WTC11 (cell line): ENCODE measurements around the gene HKDC1.

Source experiments
- CTCF ChIP-seq: fragments of 200-600 bp; IDR thresholded peaks from 2 replicates; pipeline ENCODE4 v1.8.0; 2022; ENCODE audit warnings: antibody characterized with exemption
- HMGXB4 ChIP-seq: sonication (generic); formaldehyde crosslinking; IDR thresholded peaks from 2 replicates; pipeline ENCODE4 v1.8.1; 2023; ENCODE audit warnings: mild to moderate bottlenecking, moderate library complexity, missing genetic modification reagents
- MAX ChIP-seq: sonication (generic); formaldehyde crosslinking; IDR thresholded peaks from 2 replicates; pipeline ENCODE4 v1.8.0; 2022; ENCODE audit warnings: mild to moderate bottlenecking, missing genetic modification reagents
- NFE2L1 ChIP-seq: sonication (generic); formaldehyde crosslinking; IDR thresholded peaks from 2 replicates; pipeline ENCODE4 v1.8.1; 2023; ENCODE audit warnings: missing genetic modification reagents
- USF2 ChIP-seq: sonication (generic); formaldehyde crosslinking; IDR thresholded peaks from 2 replicates; pipeline ENCODE4 v1.8.1; 2023; ENCODE audit warnings: mild to moderate bottlenecking, missing genetic modification reagents, moderate library complexity
- ZNF232 ChIP-seq: sonication (generic); formaldehyde crosslinking; IDR thresholded peaks from 2 replicates; pipeline ENCODE4 v1.8.0; 2022; ENCODE audit warnings: mild to moderate bottlenecking, missing genetic modification reagents

GRCh38 chr10:69220041-69220451 is at the start of gene HKDC1:
- TF ChIP-seq CTCF (no peak), ZNF232 (no peak), HMGXB4 (CRISPR knock-in tag) (no peak), MAX (CRISPR knock-in tag) (no peak), USF2 (CRISPR knock-in tag) (no peak), NFE2L1 (no peak)
